K562 (cell line): ENCODE results near the gene MAPT. TPM values are rescaled to one million over a fixed set of nuclear protein-coding genes. Genes with fewer than 3 reads are reported as not detected.

Experiments used
- CREB1 ChIP-seq, 2 experiments: sonication (generic) in 1 of 2; formaldehyde crosslinking in 1 of 2; IDR thresholded peaks; 2 replicates each; pipeline versions ENCODE4 v1.6.1 to v1.8.0; 2012 to 2022; ENCODE audit warnings: inconsistent platforms in 1 of 2, mild to moderate bottlenecking in 1 of 2, missing genetic modification reagents in 1 of 2, moderate library complexity in 1 of 2
- FOSL1 ChIP-seq: fragments of 200-800 bp; sonication (Bioruptor generic); conservative IDR thresholded peaks from 2 replicates; pipeline ENCODE4 v1.6.1; 2016; ENCODE audit warnings: missing genetic modification characterization, missing compliant biosample characterization
- HES1 ChIP-seq: fragments of 450-650 bp; IDR thresholded peaks from 2 replicates; pipeline ENCODE4 v1.6.1; 2016; ENCODE audit warnings: low read depth, mild to moderate bottlenecking, moderate library complexity
- HMG20B ChIP-seq: fragments of 250-450 bp; sonication (Bioruptor Pico); IDR thresholded peaks from 2 replicates; pipeline ENCODE4 v1.5.0; 2021; ENCODE audit warnings: mild to moderate bottlenecking
- HNRNPL ChIP-seq: fragments of 200-400 bp; formaldehyde crosslinking; IDR thresholded peaks from 2 replicates; pipeline ENCODE4 v1.6.1; 2017; ENCODE audit warnings: low read depth, mild to moderate bottlenecking, low read length
- PHB ChIP-seq: fragments of 250-450 bp; sonication (Bioruptor Pico); IDR thresholded peaks from 2 replicates; pipeline ENCODE4 v1.5.0; 2021
- RERE ChIP-seq: sonication (generic); formaldehyde crosslinking; IDR thresholded peaks from 2 replicates; pipeline ENCODE4 v1.8.0; 2023; ENCODE audit warnings: missing genetic modification reagents, mild to moderate bottlenecking, borderline replicate concordance
- TFAM ChIP-seq: fragments of 250-450 bp; sonication (Bioruptor Pico); conservative IDR thresholded peaks from 2 replicates; pipeline ENCODE4 v1.5.0; 2021; ENCODE audit warnings: mild to moderate bottlenecking, moderate library complexity
- TFE3 ChIP-seq: fragments of 450-650 bp; formaldehyde crosslinking; IDR thresholded peaks from 2 replicates; pipeline ENCODE4 v1.4.0; 2020; ENCODE audit warnings: mild to moderate bottlenecking, mixed read lengths
- XRCC4 ChIP-seq: IDR thresholded peaks from one replicate; pipeline ENCODE4 v1.6.1; 2011; ENCODE audit not compliant: insufficient read depth, insufficient read length; ENCODE audit errors: extremely low read depth
- YY1 ChIP-seq, 3 experiments: IDR thresholded peaks; 2 replicates each; pipeline ENCODE4 v1.6.1; 2011; ENCODE audit warnings: low read length in 2 of 3, mild to moderate bottlenecking in 2 of 3, moderate library complexity in 2 of 3, borderline replicate concordance in 1 of 3, control low read depth in 1 of 3, low read depth in 1 of 3; ENCODE audit not compliant: insufficient read depth in 3 of 3, insufficient replicate concordance in 2 of 3, control insufficient read depth in 1 of 3, insufficient read length in 1 of 3; ENCODE audit errors: extremely low read depth in 1 of 3
- ZNF197 ChIP-seq: fragments of 200-800 bp; sonication (Bioruptor generic); IDR thresholded peaks from 2 replicates; pipeline ENCODE4 v1.6.1; 2016; ENCODE audit warnings: low read depth, missing genetic modification characterization, missing compliant biosample characterization
- ZNF384 ChIP-seq: IDR thresholded peaks from 2 replicates; pipeline ENCODE4 v1.6.1; 2012; ENCODE audit warnings: low read depth, low read length, improper control_type of control experiment
- polyA plus RNA-seq, 8 experiments: library from polyadenylated mRNA; depleted of rRNA in 4 of 8; stranded (reverse) in 5 of 8; unstranded in 3 of 8; fragments of >200 nt; fragmentation: Nextera tagmentation in 2 of 8; fragmentation: Illumina TruSeq in 1 of 8; extraction: Ambion mirVana in 2 of 8; extraction: Trizol in 1 of 8; gene quantifications; 2 replicates each; pipeline versions ENCODE4 v1.2.1 to v1.2.3, GENCODE V29; 2011 to 2014; ENCODE audit warnings: inconsistent platforms in 1 of 8, missing spikeins in 1 of 8
- total RNA-seq, 7 experiments: library from RNA; depleted of rRNA in 6 of 7; stranded (reverse); fragments of >200 nt in 6 of 7; fragmentation: Illumina TruSeq in 2 of 7; extraction: Trizol in 2 of 7; gene quantifications; 2 replicates each; pipeline versions ENCODE4 v1.2.1 to v1.2.3, GENCODE V29; 2011 to 2021; ENCODE audit warnings: low replicate concordance in 1 of 7
- TF ChIP-seq, protein P1 (sequence below), 2 experiments: fragments of 450-650 bp in 1 of 2; IDR thresholded peaks; 2 replicates each; pipeline ENCODE4 v1.6.1; 2011 to 2017; ENCODE audit warnings: low read depth in 2 of 2, antibody characterized with exemption in 1 of 2, borderline replicate concordance in 1 of 2, low read length in 1 of 2, mild to moderate bottlenecking in 1 of 2, mixed read lengths in 1 of 2; ENCODE audit not compliant: control insufficient read depth in 1 of 2

The MAPT gene
- total and polyA plus RNA-seq, 9 of the 15 experiments (the other 6 are each of a cell fraction or from before 2014, with no cell fraction given): 0.04 to 1.1 (median 0.36) TPM

DNA sequence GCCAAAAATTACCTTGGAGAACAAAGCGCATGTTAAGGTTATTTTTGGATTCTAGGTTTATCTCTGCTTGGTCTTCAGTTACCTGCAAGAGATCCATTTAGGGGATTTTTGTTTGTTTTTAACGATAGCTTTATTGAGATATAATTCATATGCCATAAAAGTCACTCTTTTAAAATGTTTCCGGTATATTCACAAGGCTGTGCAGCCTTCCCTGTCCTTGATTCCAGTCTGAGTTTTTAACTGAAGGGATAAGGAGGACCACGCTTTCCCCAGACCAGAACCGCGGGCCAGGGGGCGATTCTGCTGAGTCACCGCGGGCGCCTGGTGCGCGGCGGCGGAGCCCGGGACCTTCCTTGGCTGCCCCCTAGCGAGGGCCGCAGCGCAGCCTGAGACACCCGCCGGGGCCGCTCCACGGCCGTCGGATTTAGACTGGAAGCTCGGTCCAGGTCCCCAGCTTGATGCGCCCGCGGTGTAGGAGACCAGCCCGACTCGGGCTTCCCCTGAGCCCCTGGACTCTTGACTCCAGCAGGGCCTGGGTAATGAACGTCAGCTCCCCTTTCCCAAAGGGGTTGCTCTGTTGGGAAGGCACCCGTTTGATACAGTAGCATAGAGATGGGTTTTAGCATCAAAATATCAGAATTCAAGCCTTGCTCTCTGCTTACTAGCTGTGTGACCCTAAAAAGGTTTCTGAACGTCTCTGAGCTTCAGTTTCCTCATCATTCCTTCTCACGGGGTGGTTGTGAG is 54.7 kb downstream of the MAPT start (continued):
- TF ChIP-seq TFAM (CRISPR knock-in tag) (no peak), YY1 (IDR thresholded peaks at IDR 0.05; ENCODE audit: borderline replicate concordance in 1 of 3, control insufficient read depth in 1 of 3, extremely low read depth in 1 of 3, insufficient read depth in 3 of 3, insufficient read length in 1 of 3, insufficient replicate concordance in 2 of 3, low read depth in 1 of 3, low read length in 2 of 3) (peak in 2 of 3 experiments; percentile 36 to 43), ZNF384 (no peak), HMG20B (no peak), CREB1 (IDR thresholded peaks at IDR 0.05) (peak; percentile 44; the same call in 1 of the 2 replicates), CREB1 (CRISPR knock-in tag; IDR thresholded peaks at IDR 0.05) (no peak), XRCC4 (no peak), PHB (CRISPR knock-in tag) (no peak), ZNF197 (CRISPR knock-in tag) (0 out of 2 replicates have a peak, but pooled peaks have one; percentile 64), HNRNPL (no peak), RERE (CRISPR knock-in tag) (no peak), FOSL1 (tag) (peak; percentile 84), HES1 (no peak), TFE3 (no peak)
- TF ChIP-seq, protein P1, sequence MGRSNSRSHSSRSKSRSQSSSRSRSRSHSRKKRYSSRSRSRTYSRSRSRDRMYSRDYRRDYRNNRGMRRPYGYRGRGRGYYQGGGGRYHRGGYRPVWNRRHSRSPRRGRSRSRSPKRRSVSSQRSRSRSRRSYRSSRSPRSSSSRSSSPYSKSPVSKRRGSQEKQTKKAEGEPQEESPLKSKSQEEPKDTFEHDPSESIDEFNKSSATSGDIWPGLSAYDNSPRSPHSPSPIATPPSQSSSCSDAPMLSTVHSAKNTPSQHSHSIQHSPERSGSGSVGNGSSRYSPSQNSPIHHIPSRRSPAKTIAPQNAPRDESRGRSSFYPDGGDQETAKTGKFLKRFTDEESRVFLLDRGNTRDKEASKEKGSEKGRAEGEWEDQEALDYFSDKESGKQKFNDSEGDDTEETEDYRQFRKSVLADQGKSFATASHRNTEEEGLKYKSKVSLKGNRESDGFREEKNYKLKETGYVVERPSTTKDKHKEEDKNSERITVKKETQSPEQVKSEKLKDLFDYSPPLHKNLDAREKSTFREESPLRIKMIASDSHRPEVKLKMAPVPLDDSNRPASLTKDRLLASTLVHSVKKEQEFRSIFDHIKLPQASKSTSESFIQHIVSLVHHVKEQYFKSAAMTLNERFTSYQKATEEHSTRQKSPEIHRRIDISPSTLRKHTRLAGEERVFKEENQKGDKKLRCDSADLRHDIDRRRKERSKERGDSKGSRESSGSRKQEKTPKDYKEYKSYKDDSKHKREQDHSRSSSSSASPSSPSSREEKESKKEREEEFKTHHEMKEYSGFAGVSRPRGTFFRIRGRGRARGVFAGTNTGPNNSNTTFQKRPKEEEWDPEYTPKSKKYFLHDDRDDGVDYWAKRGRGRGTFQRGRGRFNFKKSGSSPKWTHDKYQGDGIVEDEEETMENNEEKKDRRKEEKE (IDR thresholded peaks at IDR 0.05; ENCODE audit: borderline replicate concordance in 1 of 2, control insufficient read depth in 1 of 2, low read depth in 2 of 2, low read length in 1 of 2): no peak
